Esophagus squamous epithelium (tissue), 5 donors: Measurements from ENCODE around the gene LPAR5. TPM values are rescaled to one million over a fixed set of nuclear protein-coding genes. Genes with fewer than 3 reads are reported as not detected.

Experiments
- DNase-seq: peaks from one replicate; lab custom pipeline; 2025; lab: John Stamatoyannopoulos, UW
- H3K27ac ChIP-seq, 4 donors: fragments of 200-600 bp; sonication (generic); one replicate each; pipeline ENCODE4 v1.5.1; 2016 to 2019; ENCODE audit warnings: mild to moderate bottlenecking in 1 of 4
- H3K27me3 ChIP-seq, 4 donors: fragments of 200-600 bp; sonication (generic); 1 replicate in 3 of 4; 2 replicates in 1 of 4; pipeline versions ENCODE4 v1.5.1 to v1.6.0; 2017 to 2021; ENCODE audit warnings: antibody characterized with exemption in 1 of 4
- H3K36me3 ChIP-seq, 3 donors: fragments of 200-600 bp; sonication (generic); one replicate each; pipeline ENCODE4 v1.5.1; 2016 to 2019
- H3K4me1 ChIP-seq, 3 donors: fragments of 200-600 bp; sonication (generic); one replicate each; pipeline ENCODE4 v1.5.1; 2017 to 2019
- H3K4me3 ChIP-seq, 4 donors: fragments of 200-600 bp; sonication (generic); 1 replicate in 3 of 4; 2 replicates in 1 of 4; pipeline ENCODE4 v1.5.1; 2016 to 2019; ENCODE audit warnings: mild to moderate bottlenecking in 2 of 4, moderate library complexity in 1 of 4
- H3K9me3 ChIP-seq, 3 donors: fragments of 200-600 bp; sonication (generic); one replicate each; pipeline ENCODE4 v1.5.1; 2016 to 2019
- CTCF ChIP-seq, 6 experiments: fragments of 450-650 bp in 4 of 6; fragments of 200-600 bp in 2 of 6; sonication (generic) in 2 of 6; IDR thresholded peaks; one replicate each; pipeline ENCODE4 v1.5.1; 2016 to 2019; ENCODE audit warnings: antibody characterized with exemption in 6 of 6, mild to moderate bottlenecking in 4 of 6, moderate library complexity in 4 of 6
- POLR2A ChIP-seq, 4 donors: fragments of 450-650 bp; IDR thresholded peaks; one replicate each; pipeline ENCODE4 v1.6.1; 2017; ENCODE audit warnings: antibody characterized with exemption in 4 of 4, mild to moderate bottlenecking in 4 of 4, moderate library complexity in 3 of 4
- WGBS, 2 donors: methylation state at CpG; one replicate each; pipeline ENCODE4 v1.1.5; 2018; 5-methylcytosine and 5-hydroxymethylcytosine counted together
- intact Hi-C: fragments of 100-400 bp; cut with DNase I; formaldehyde crosslinking; loops from one replicate; pipeline ENCODE4 v1.15.0; 2022
- total RNA-seq, 4 donors: library from RNA; depleted of rRNA; stranded (reverse); fragments of >200 nt; gene quantifications; one replicate each; pipeline ENCODE4 v1.1.0, GENCODE V29; 2016
- donor health status: DM: yes; HTN: yes; CAD: no.

The LPAR5 gene
- total RNA-seq, result 10 to 100 TPM; 12.8 to 46.0 (median 17.4) TPM

DNA sequence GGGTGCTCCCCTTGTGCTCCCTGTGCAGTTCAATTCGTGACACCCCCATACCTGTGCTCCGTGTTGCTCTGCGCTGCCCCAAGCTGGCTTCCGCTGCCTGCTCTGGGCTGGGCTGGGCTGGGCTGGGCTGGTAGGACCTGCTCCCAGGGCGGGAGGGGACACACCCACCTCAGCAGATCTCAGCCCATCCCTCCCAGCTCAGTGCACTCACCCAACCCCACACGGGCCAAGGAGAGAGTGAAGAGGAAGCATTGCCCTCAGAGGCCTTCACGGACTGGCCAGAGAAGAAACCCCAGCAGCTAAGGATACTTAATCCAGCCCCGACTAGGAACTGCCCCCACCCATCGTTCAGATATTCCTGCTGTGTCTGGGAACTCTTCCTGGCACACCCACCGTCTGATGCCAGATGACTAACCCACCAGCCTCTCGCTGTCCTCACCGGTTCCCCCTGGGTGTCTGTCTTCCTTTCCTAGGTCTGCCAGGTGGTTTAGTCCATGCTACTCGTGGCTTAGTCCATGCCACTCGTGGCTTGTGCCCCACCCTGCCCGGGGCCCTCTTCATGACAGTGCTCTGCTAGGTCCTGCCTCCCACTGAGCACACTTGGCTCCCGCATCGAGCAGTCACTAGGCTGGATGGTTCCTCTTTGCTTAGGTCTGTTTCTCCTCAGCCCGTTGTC is at the start of gene LPAR5:
Gene LPAR5 (minus strand): TSS at position 104 of the 676 bp plus-strand sequence. CDS start 14,711 bp downstream, outside the sequence.
- DNase-seq, result no peak

DNA sequence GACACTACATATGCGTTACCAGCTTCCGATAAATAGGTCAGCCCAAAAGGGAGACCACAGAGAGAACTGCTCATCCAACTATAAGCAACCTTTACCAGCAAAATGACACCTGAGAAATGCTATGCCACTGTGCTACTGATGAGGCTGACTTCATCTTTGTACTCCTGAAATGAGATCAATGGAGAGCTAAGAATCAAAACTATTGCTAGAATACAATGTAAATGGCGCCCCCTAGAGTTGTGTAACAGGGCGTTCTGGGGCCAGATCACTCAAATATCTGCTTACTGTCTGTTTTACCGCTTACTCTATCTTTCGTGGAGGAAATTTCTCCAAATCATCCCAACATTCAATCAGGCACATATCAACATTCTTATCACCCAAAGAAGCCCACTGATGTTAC is 48.9 kb upstream of the LPAR5 start:
- Histone ChIP-seq H3K27ac (no peak overlapping the region), H3K9me3 (no peaks in the 10 kb centered on the region), H3K4me1 (peaks cover 7 to 57% (median 19%) of the 10 kb centered on the region in 3 donors), H3K4me3 (no peak overlapping the region), H3K27me3 (no peaks in the 10 kb centered on the region), H3K36me3 (peaks cover 8 to 69% (median 14%) of the 10 kb centered on the region in 3 donors)
- intact Hi-C loops, result no loop called here
- no peak for DNase-seq
- TF ChIP-seq POLR2A (IDR thresholded peaks at IDR 0.05), result no peak
- peak in 4 of 6 experiments; percentile 27 to 45 (median 40) for TF ChIP-seq CTCF (IDR thresholded peaks at IDR 0.05)
- WGBS, 2 donors, result 62 to 63% methylated on average over 6 of the region's 6 CpGs

More for the DNA sequence above, at the start of gene LPAR5:
- Histone ChIP-seq H3K36me3 (peaks cover 0 to 5% (median 0%) of the 10 kb centered on the region in 3 donors), H3K4me3 (peak within 1 kb of the TSS; percentile 25 to 63 (median 48)), H3K27me3 (no peaks in the 10 kb centered on the region), H3K9me3 (no peaks in the 10 kb centered on the region), H3K4me1 (peaks cover 22 to 88% (median 34%) of the 10 kb centered on the region in 3 donors), H3K27ac (peak within 1 kb of the TSS; percentile 76 to 90 (median 84))
- WGBS, 2 donors, result 17 to 32% methylated on average over 8 to 9 of the region's 18 CpGs
- intact Hi-C loops, result no loop called here
- TF ChIP-seq POLR2A (IDR thresholded peaks at IDR 0.05) (peak in 2 of 4 donors; percentile 58 to 65), CTCF (IDR thresholded peaks at IDR 0.05) (no peak)

GRCh38 chr12:6676962-6677361 is 41.2 kb upstream of the LPAR5 start:
- H3K4me1 ChIP-seq, result peaks cover 0 to 4% (median 0%) of the 10 kb centered on the region in 3 donors
- no peak overlapping the region for H3K27ac ChIP-seq
- TF ChIP-seq CTCF (IDR thresholded peaks at IDR 0.05) (no peak), POLR2A (IDR thresholded peaks at IDR 0.05) (no peak)
- no peaks in the 10 kb centered on the region for H3K27me3 ChIP-seq
- no peak overlapping the region for H3K4me3 ChIP-seq
- WGBS, 2 donors, result 93 to 100% methylated on average over 5 of the region's 5 CpGs
- H3K36me3 ChIP-seq, result peaks cover 46 to 99% (median 67%) of the 10 kb centered on the region in 3 donors
- no peak for DNase-seq
- intact Hi-C loops, result no loop called here
- H3K9me3 ChIP-seq, result no peaks in the 10 kb centered on the region

GRCh38 chr12:6672143-6672542 is 36.4 kb upstream of the LPAR5 start:
- Histone ChIP-seq H3K9me3 (no peaks in the 10 kb centered on the region), H3K4me3 (no peak overlapping the region), H3K27ac (no peak overlapping the region), H3K27me3 (no peaks in the 10 kb centered on the region), H3K36me3 (peaks cover 50 to 100% (median 82%) of the 10 kb centered on the region in 3 donors), H3K4me1 (no peaks in the 10 kb centered on the region)
- TF ChIP-seq CTCF (IDR thresholded peaks at IDR 0.05), result no peak
- no peak for DNase-seq
- whole genome bisulfite sequencing, 2 donors, result 85 to 97% methylated on average over 7 of the region's 18 CpGs
- intact Hi-C loops, result no loop called here

DNA sequence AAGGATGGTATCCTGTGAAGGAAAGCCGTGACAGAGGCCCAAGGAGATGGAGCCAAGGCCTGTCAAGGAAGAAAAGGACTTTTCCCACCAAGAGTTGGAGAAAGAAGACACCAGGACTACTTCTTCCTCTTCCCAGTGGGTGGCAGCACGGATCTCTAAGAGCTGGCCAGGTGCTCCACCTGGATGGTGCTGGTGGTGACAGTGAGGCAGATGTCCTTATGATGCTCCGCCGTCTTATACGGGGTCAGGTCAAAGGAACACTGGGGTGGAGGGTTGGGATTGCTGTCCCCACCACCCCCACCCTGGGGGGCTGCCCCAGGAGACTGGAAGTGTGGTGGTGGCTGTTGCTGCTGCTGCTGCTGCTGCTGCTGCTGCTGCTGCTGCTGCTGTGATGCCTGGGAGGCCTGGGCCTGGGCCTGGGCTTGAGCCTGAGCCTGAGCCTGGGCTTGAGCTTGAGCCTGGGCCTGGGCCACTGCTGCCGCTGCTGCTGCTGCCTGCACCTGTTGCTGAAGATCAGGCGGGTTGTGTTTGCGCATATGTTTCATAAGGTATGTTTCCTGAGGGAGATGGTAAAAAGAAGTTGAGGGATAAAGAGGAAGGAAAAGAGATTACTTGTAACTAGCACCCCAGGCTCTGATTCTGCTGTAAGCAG is 31.9 kb upstream of the LPAR5 start:
- Histone ChIP-seq H3K36me3 (peaks cover 34 to 67% (median 57%) of the 10 kb centered on the region in 3 donors), H3K9me3 (no peaks in the 10 kb centered on the region), H3K27me3 (no peaks in the 10 kb centered on the region), H3K4me1 (no peaks in the 10 kb centered on the region), H3K27ac (no peak overlapping the region), H3K4me3 (no peak overlapping the region)
- WGBS, 2 donors, result 65 to 84% methylated on average over 7 of the region's 8 CpGs
- TF ChIP-seq CTCF (IDR thresholded peaks at IDR 0.05), result peak in 2 of 6 experiments; percentile 18 to 23
- TF ChIP-seq POLR2A (IDR thresholded peaks at IDR 0.05), result no peak
- no peak for DNase-seq
- intact Hi-C loops, result loop anchor here (10.0 kb wide), 1 partner anchor 53 kb away; no protein-coding TSS in a partner anchor
